Left forelimb (tissue), 1 donor: ENCODE data around the gene OR10R2.

Experiments
- DNase-seq: peaks from one replicate; pipeline ENCODE4 v3.0.0-alpha.2; 2018; ENCODE audit warnings: low spot score

OR10R2 gene

GRCh38 chr1:158527190-158527815, 55.3 kb downstream of the OR10R2 start:
- no peak for DNase-seq
